ENCODE data around the gene ARHGAP8. TPM values are rescaled to one million over a fixed set of nuclear protein-coding genes. Genes with fewer than 3 reads are reported as not detected.
"Not testable (repeated sequence)": the region's sequence is repeated elsewhere in the genome, so short reads cannot be mapped to it uniquely, and the experiment has no call there.

The ARHGAP8 gene
- total RNA-seq, 3 donors from 2014 or later: 25.0 to 74.6 (median 43.7) TPM

DNA sequence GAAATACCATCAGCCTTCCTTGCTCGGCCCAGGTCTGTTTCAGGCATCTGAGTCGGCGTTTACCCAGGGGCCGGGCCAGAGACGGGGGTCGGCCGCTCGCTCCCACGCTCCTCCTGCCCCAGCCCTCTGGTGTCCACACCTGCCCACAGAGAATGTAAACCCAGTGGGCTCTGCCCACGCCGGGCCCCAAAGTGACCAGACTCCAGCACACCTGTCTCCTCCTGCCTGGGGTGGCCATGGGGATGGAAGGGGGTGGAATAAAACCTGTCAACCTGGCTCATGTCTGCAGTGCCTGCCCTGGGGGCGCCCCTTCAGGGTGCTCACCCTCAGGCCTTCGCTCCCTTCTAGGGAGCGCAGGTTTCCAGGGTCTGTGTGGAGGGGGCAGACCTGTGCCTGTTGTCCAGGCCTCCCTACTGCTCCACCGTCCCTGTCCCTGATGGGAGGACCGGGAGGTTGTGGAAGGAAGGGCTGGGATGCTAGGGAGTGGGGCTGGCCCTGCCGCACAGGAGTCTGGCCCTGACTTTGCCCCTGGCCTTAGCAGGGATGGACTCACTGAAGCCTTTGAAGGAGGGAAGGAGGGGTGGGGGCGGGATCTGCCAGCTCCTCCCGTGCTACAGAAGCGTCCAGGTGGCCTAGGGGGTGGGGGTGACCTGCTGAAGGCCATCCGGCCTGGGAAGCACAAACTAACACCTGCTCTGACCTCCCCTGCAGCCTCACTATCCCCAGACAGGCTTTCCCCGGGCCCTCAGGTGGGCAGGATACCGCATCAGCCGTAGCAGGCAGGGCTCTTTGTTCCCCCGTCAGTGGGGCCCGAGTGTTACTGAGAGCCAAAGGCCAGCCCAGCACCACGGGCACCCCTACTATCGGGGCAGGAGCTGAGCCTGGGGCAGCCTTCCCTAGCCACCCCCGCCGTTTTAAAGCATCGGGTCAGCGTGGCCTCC lies 14.7 kb upstream of the ARHGAP8 start:
- no peaks in the 10 kb centered on the region for H3K36me3 ChIP-seq (ENCODE audit: low read depth)
- no peak overlapping the region for H3K4me3 ChIP-seq
- peaks cover 6% of the 10 kb centered on the region for H3K4me1 ChIP-seq (ENCODE audit: low read depth)
- no peaks in the 10 kb centered on the region for H3K9me3 ChIP-seq
- DNase-seq (peak in 1 of 3 donors; percentile 54), ATAC-seq (peak; percentile 4)
- TF ChIP-seq CTCF (IDR thresholded peaks at IDR 0.05): no peak
- intact Hi-C loops (cut with DNase I, micrococcal nuclease): loop anchor here in 1 of 2 donors (5.0 kb wide), 1 partner anchor 40 kb away; no protein-coding TSS in a partner anchor

- intact Hi-C loops (cut with DNase I, micrococcal nuclease): loop anchor here in 1 of 2 donors (5.0 kb wide), 1 partner anchor 41 kb away; no protein-coding TSS in a partner anchor
- no peaks in the 10 kb centered on the region for H3K36me3 ChIP-seq (ENCODE audit: low read depth)
- DNase-seq: peak; percentile 61 to 75 (median 69)
- ATAC-seq: peak; percentile 75
- H3K4me3 ChIP-seq: no peak overlapping the region
- H3K4me1 ChIP-seq (ENCODE audit: low read depth): peaks cover 6% of the 10 kb centered on the region
- no peaks in the 10 kb centered on the region for H3K9me3 ChIP-seq
- TF ChIP-seq CTCF (IDR thresholded peaks at IDR 0.05): no peak
Measured at GRCh38 chr22:44738347-44738715, 14.0 kb upstream of the ARHGAP8 start.

GRCh38 chr22:44739024-44739423 lies 13.4 kb upstream of the ARHGAP8 start:
- ATAC-seq: no peak

GRCh38 chr22:44739666-44740065 lies 12.7 kb upstream of the ARHGAP8 start:
- peak in 1 of 3 donors; percentile 17 for DNase-seq
- not testable (repeated sequence) for H3K36me3 ChIP-seq (ENCODE audit: low read depth); ATAC-seq; H3K9me3 ChIP-seq; H3K4me3 ChIP-seq
- intact Hi-C loops (cut with DNase I, micrococcal nuclease): loop anchor here in 1 of 2 donors (5.0 kb wide), 1 partner anchor 42 kb away; no protein-coding TSS in a partner anchor
- peaks cover 16% of the 10 kb centered on the region for H3K4me1 ChIP-seq (ENCODE audit: low read depth)

More at GRCh38 chr22:44739024-44739423, 13.4 kb upstream of the ARHGAP8 start:
- Histone ChIP-seq H3K4me3 (no peak overlapping the region), H3K4me1 (ENCODE audit: low read depth) (peaks cover 13% of the 10 kb centered on the region), H3K9me3 (no peaks in the 10 kb centered on the region), H3K36me3 (ENCODE audit: low read depth) (no peaks in the 10 kb centered on the region)
- TF ChIP-seq CTCF (IDR thresholded peaks at IDR 0.05): no peak
- peak in 1 of 3 donors; percentile 45 for DNase-seq
- intact Hi-C loops (cut with DNase I, micrococcal nuclease): loop anchor here in 1 of 2 donors (5.0 kb wide), 1 partner anchor 42 kb away; no protein-coding TSS in a partner anchor

DNA sequence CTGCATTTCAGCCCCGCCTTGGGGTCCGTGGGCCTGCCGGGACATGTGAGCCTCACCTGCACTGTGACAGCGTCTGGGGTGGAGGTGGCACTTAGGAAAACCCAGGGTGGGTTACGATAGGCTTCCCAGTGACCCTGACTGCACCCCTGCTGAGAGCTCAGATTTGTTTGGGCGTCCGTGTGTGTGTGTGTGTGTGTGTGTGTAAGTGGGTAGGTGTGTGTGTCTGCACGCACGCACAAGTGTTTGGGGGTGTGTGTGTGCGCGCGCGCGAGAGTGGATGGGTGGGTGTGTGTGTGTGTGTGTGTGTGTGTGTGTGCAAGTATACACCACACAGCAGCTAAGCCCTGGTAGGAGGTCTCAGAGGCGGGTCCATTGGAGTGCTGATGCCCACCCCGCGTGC lies 12.1 kb upstream of the ARHGAP8 start:
- ATAC-seq: no peak
- TF ChIP-seq CTCF (IDR thresholded peaks at IDR 0.05): no peak
- no peaks in the 10 kb centered on the region for H3K36me3 ChIP-seq (ENCODE audit: low read depth)

GRCh38 chr22:44741929-44742328 lies 10.4 kb upstream of the ARHGAP8 start:
- H3K4me3 ChIP-seq: no peak overlapping the region
- H3K4me1 ChIP-seq (ENCODE audit: low read depth): peaks cover 21% of the 10 kb centered on the region
- intact Hi-C loops (cut with DNase I, micrococcal nuclease): no loop called here
- peak; percentile 18 to 65 (median 57) for DNase-seq
- no peaks in the 10 kb centered on the region for H3K9me3 ChIP-seq
- H3K36me3 ChIP-seq (ENCODE audit: low read depth): no peaks in the 10 kb centered on the region
- no peak for TF ChIP-seq CTCF (IDR thresholded peaks at IDR 0.05)
- ATAC-seq: peak; percentile 57

More for the DNA sequence above, 12.1 kb upstream of the ARHGAP8 start:
- intact Hi-C loops (cut with DNase I, micrococcal nuclease): no loop called here
- Histone ChIP-seq H3K4me1 (ENCODE audit: low read depth) (peaks cover 16% of the 10 kb centered on the region), H3K9me3 (no peaks in the 10 kb centered on the region), H3K4me3 (no peak overlapping the region)
- DNase-seq: peak in 1 of 3 donors; percentile 38
